ENCODE results near the gene TSEN2. TPM values are rescaled to one million over a fixed set of nuclear protein-coding genes. Genes with fewer than 3 reads are reported as not detected.
A peak's percentile ranks its signal among the peaks of the same experiment; 100 is the strongest.

TSEN2 gene
- total RNA-seq, 1 donor from 2014 or later = 8.6 TPM

DNA sequence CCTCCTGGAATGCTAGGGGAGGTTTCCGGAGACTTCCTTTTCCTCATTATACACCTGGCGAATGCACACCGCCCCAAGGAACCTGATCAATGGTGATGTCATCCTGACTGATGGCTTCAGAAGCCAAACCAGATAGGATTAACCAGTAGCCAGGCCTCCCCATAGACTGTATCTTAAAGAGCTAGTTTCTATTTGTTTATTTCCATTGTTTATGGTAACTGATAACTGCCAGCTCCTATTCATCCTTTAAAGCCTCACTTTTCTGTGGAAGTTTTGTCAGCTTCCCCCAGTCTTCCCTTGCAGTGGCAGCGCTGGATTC lies 61.2 kb downstream of the TSEN2 start, which contains the start of gene MKRN2OS:
MKRN2OS (minus strand) TSS at position 27 of the 319 bp plus-strand sequence. CDS start 35 bp downstream, outside the sequence.
- no peaks in the 10 kb centered on the region for H3K36me3 Mint-ChIP-seq (ENCODE audit: low read depth)
- H3K27me3 Mint-ChIP-seq (ENCODE audit: low read depth) = no peaks in the 10 kb centered on the region
- H3K9me3 Mint-ChIP-seq (ENCODE audit: low read depth) = no peaks in the 10 kb centered on the region
- DNase-seq (ENCODE audit: low spot score) = no peak
- H3K4me1 Mint-ChIP-seq (ENCODE audit: low read depth) = no peaks in the 10 kb centered on the region
- H3K27ac Mint-ChIP-seq (ENCODE audit: unreplicated experiment) = no peak within 1 kb of the TSS
- H3K4me3 Mint-ChIP-seq (ENCODE audit: unreplicated experiment) = no peak within 1 kb of the TSS
- TF ChIP-seq, protein P1, sequence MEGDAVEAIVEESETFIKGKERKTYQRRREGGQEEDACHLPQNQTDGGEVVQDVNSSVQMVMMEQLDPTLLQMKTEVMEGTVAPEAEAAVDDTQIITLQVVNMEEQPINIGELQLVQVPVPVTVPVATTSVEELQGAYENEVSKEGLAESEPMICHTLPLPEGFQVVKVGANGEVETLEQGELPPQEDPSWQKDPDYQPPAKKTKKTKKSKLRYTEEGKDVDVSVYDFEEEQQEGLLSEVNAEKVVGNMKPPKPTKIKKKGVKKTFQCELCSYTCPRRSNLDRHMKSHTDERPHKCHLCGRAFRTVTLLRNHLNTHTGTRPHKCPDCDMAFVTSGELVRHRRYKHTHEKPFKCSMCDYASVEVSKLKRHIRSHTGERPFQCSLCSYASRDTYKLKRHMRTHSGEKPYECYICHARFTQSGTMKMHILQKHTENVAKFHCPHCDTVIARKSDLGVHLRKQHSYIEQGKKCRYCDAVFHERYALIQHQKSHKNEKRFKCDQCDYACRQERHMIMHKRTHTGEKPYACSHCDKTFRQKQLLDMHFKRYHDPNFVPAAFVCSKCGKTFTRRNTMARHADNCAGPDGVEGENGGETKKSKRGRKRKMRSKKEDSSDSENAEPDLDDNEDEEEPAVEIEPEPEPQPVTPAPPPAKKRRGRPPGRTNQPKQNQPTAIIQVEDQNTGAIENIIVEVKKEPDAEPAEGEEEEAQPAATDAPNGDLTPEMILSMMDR (IDR thresholded peaks at IDR 0.05) = no peak

DNA sequence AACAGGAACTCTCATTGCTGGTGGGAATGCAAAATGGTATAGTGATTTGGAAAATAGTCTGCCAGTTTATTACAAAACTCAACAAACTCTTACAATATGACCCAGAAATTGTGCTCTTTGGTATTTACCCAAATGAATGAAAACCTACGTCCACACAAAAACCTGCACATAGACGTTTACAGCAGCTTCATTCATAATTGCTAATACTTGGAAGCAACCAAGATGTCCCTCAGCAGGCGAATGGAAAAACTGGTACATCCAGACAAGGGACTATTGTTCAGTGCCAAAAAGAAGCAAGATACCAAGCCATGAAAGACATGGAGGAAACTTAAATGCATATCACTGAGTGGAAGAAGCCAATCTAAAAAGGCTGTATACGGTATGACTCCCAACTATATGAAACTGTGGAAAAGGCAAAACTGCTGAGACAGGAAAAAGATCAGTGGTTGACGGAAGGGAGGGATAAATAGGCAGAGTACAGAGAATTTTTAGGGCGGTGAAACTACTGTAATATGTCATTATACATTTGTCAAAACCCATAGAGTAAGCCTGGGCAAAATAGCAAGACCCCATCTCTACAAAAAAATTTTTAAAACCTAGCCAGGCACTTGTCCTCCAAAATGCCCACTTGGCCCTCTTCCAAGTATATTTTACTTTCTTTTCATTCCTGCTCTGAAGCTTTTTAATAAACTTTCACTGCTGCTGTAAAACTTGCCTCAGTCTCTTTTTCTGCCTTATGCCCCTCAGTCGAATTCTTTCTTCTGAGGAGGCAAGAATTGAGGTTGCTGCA lies 65.9 kb downstream of the TSEN2 start:
- no peaks in the 10 kb centered on the region for H3K9me3 Mint-ChIP-seq (ENCODE audit: low read depth)

DNA sequence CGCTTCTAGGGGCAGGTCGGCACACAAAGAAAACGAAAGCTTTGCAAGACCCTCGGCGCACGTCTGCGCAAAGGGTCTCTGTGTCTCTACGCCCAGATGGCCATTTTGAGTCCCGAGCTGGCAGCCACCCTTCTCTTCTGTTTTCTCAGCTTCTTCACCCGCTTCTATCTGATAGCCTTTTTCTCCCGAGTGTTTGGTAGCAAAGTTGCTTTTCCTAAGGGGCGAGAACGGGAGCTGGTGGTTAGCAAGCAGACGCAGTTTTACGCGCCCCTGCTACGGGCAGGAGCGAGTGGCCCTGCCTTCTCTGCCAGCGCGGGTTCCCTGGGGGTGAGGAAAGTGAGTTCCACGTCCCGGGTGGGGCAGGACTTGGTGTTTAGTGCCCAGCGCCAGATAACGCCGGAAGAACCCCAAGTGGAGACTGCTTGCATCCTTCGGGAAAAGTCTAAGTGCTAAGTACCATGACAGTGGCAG lies 69.7 kb downstream of the TSEN2 start:
- Mint-ChIP-seq H3K4me3 (ENCODE audit: unreplicated experiment) (peak overlapping the region; percentile 28), H3K27ac (ENCODE audit: unreplicated experiment) (no peak overlapping the region), H3K36me3 (ENCODE audit: low read depth) (no peaks in the 10 kb centered on the region), H3K9me3 (ENCODE audit: low read depth) (no peaks in the 10 kb centered on the region), H3K27me3 (ENCODE audit: low read depth) (no peaks in the 10 kb centered on the region), H3K4me1 (ENCODE audit: low read depth) (peaks cover 22% of the 10 kb centered on the region)
- DNase-seq (ENCODE audit: low spot score) = no peak
- TF ChIP-seq, protein P1 (IDR thresholded peaks at IDR 0.05) = no peak

More for the DNA sequence above, 65.9 kb downstream of the TSEN2 start:
- TF ChIP-seq, protein P1 (IDR thresholded peaks at IDR 0.05) = no peak
- no peak overlapping the region for H3K4me3 Mint-ChIP-seq (ENCODE audit: unreplicated experiment)
- no peak overlapping the region for H3K27ac Mint-ChIP-seq (ENCODE audit: unreplicated experiment)
- no peaks in the 10 kb centered on the region for H3K36me3 Mint-ChIP-seq (ENCODE audit: low read depth)
- no peak for DNase-seq (ENCODE audit: low spot score)
- no peaks in the 10 kb centered on the region for H3K27me3 Mint-ChIP-seq (ENCODE audit: low read depth)
- H3K4me1 Mint-ChIP-seq (ENCODE audit: low read depth) = no peaks in the 10 kb centered on the region

DNA sequence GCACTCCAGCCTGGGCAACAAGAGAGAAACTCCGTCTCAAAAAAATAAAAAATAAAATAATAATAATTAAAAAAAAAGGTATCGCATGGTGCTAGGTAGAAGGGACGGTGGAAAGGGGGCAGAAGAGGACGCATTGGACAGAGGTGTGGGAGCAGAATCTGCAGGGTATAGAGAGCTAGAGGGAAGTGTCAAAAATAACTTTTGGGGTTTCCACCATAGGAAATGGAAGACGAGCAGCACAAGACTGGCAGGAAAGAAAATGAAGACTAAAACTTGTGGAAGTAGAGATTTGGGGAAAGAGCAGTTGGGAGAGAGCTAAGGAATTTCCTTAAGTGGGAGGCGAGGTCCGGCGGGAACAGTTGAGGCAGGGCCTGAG lies 72.0 kb downstream of the TSEN2 start:
- Mint-ChIP-seq H3K9me3 (ENCODE audit: low read depth) (no peaks in the 10 kb centered on the region), H3K27me3 (ENCODE audit: low read depth) (no peaks in the 10 kb centered on the region), H3K4me3 (ENCODE audit: unreplicated experiment) (peak overlapping the region; percentile 96), H3K36me3 (ENCODE audit: low read depth) (no peaks in the 10 kb centered on the region), H3K27ac (ENCODE audit: unreplicated experiment) (peak overlapping the region; percentile 98), H3K4me1 (ENCODE audit: low read depth) (peaks cover 46% of the 10 kb centered on the region)
- DNase-seq (ENCODE audit: low spot score) = no peak
- TF ChIP-seq, protein P1 (IDR thresholded peaks at IDR 0.05) = no peak

- peaks cover 50% of the 10 kb centered on the region for H3K4me1 Mint-ChIP-seq (ENCODE audit: low read depth)
- no peaks in the 10 kb centered on the region for H3K27me3 Mint-ChIP-seq (ENCODE audit: low read depth)
- H3K4me3 Mint-ChIP-seq (ENCODE audit: unreplicated experiment) = peak within 1 kb of the TSS; percentile 96
- DNase-seq (ENCODE audit: low spot score) = peak; percentile 97
- peak within 1 kb of the TSS; percentile 98 for H3K27ac Mint-ChIP-seq (ENCODE audit: unreplicated experiment)
- TF ChIP-seq, protein P1 (IDR thresholded peaks at IDR 0.05) = peak; percentile 22
- no peaks in the 10 kb centered on the region for H3K36me3 Mint-ChIP-seq (ENCODE audit: low read depth)
- no peaks in the 10 kb centered on the region for H3K9me3 Mint-ChIP-seq (ENCODE audit: low read depth)
Measured at GRCh38 chr3:12556690-12557472, 72.6 kb downstream of the TSEN2 start, which contains the start of gene MKRN2. Gene MKRN2, plus strand, starts transcription at chr3:12557087. Its CDS starts 64 bp downstream, at chr3:12557151.

All from chondrocyte (in vitro differentiated cells).